SK-N-MC (cell line): ENCODE results near the gene ZNF805.
A peak's percentile ranks its signal among the peaks of the same experiment; 100 is the strongest.
"Not testable (repeated sequence)": the region's sequence is repeated elsewhere in the genome, so short reads cannot be mapped to it uniquely, and the experiment has no call there.

ENCODE experiments used
- DNase-seq: peaks from one replicate; pipeline ENCODE4 v3.0.0-alpha.2; 2011; ENCODE audit warnings: low read depth, low spot score
- H3K27ac ChIP-seq: fragments of 200-600 bp; sonication (generic); 2 replicates; pipeline ENCODE4 v1.5.1; 2016; ENCODE audit warnings: mixed run types
- H3K36me3 ChIP-seq: fragments of 200-600 bp; sonication (generic); 2 replicates; pipeline ENCODE4 v1.6.1; 2017; ENCODE audit warnings: antibody characterized with exemption, low read length, mixed read lengths; ENCODE audit not compliant: insufficient read depth
- H3K4me3 ChIP-seq: fragments of 200-600 bp; sonication (generic); 2 replicates; pipeline ENCODE4 v1.5.1; 2016
- H3K9ac ChIP-seq: fragments of 200-600 bp; sonication (generic); 2 replicates; pipeline ENCODE4 v1.8.0; 2017; ENCODE audit warnings: mixed run types, mixed read lengths; ENCODE audit not compliant: insufficient read length
- H3K9me3 ChIP-seq: fragments of 200-600 bp; sonication (generic); 2 replicates; pipeline ENCODE4 v1.6.1; 2017; ENCODE audit warnings: low read depth, mild to moderate bottlenecking, antibody characterized with exemption, low read length, moderate library complexity, mixed read lengths
- EZH2 ChIP-seq: fragments of 200-600 bp; sonication (generic); IDR thresholded peaks from one replicate; pipeline ENCODE4 v1.6.1; 2017; ENCODE audit warnings: antibody characterized with exemption
- FOXP2 ChIP-seq: optimal IDR thresholded peaks from 2 replicates; pipeline ENCODE3; 2011; ENCODE audit warnings: mild to moderate bottlenecking, moderate library complexity; ENCODE audit not compliant: insufficient read depth; ENCODE audit errors: extremely low read length, control extremely low read depth
- POLR2AphosphoS5 ChIP-seq: IDR thresholded peaks from 2 replicates; pipeline ENCODE4 v1.6.1; 2012; ENCODE audit warnings: mild to moderate bottlenecking, low read depth, low read length, borderline replicate concordance

Gene ZNF805

GRCh38 chr19:57240311-57241090, at the start of gene ZNF805:
Gene ZNF805, plus strand, starts transcription at chr19:57240632. Its CDS starts 260 bp downstream, at chr19:57240892.
- DNase-seq, result peak; percentile 44
- Histone ChIP-seq H3K4me3 (peak within 1 kb of the TSS; percentile 96), H3K9ac (peak within 1 kb of the TSS; percentile 93), H3K9me3 (no peaks in the 10 kb centered on the region), H3K36me3 (peaks cover 14% of the 10 kb centered on the region; the same call in 1 of the 2 replicates), H3K27ac (peak within 1 kb of the TSS; percentile 5; the same call in 1 of the 2 replicates)
- TF ChIP-seq FOXP2, result no peak
- peak; percentile 85 for TF ChIP-seq POLR2AphosphoS5
- no peak for TF ChIP-seq EZH2

GRCh38 chr19:57191141-57192076, 49.0 kb upstream of the ZNF805 start, which contains the start of gene ZNF264:
Gene ZNF264, plus strand, starts transcription at chr19:57191500. Its CDS starts 414 bp downstream, at chr19:57191914.
- TF ChIP-seq POLR2AphosphoS5, result peak; percentile 87
- no peak for TF ChIP-seq EZH2
- TF ChIP-seq FOXP2, result no peak
- H3K36me3 ChIP-seq, result peaks cover 40% of the 10 kb centered on the region

GRCh38 chr19:57192077-57192420, 48.4 kb upstream of the ZNF805 start:
- no peak overlapping the region for H3K27ac ChIP-seq
- peaks cover 6% of the 10 kb centered on the region; the same call in 1 of the 2 replicates for H3K9me3 ChIP-seq
- H3K9ac ChIP-seq, result peak overlapping the region; percentile 91
- no peak for DNase-seq
- H3K4me3 ChIP-seq, result peak overlapping the region; percentile 96
- H3K36me3 ChIP-seq, result peaks cover 46% of the 10 kb centered on the region
- TF ChIP-seq FOXP2 (no peak), EZH2 (no peak), POLR2AphosphoS5 (no peak)

More at GRCh38 chr19:57191141-57192076, 49.0 kb upstream of the ZNF805 start, which contains the start of gene ZNF264:
- peaks cover 6% of the 10 kb centered on the region; the same call in 1 of the 2 replicates for H3K9me3 ChIP-seq
- peak within 1 kb of the TSS; percentile 77 for H3K27ac ChIP-seq
- peak within 1 kb of the TSS; percentile 96 for H3K4me3 ChIP-seq
- peak within 1 kb of the TSS; percentile 91 for H3K9ac ChIP-seq
- DNase-seq, result peak; percentile 35

- TF ChIP-seq FOXP2 (no peak), POLR2AphosphoS5 (no peak), EZH2 (no peak)
- Histone ChIP-seq H3K4me3 (peak overlapping the region; percentile 96), H3K36me3 (peaks cover 52% of the 10 kb centered on the region)
Observed at GRCh38 chr19:57192993-57193392, 47.4 kb upstream of the ZNF805 start.

GRCh38 chr19:57197874-57198273, 42.6 kb upstream of the ZNF805 start:
- H3K27ac ChIP-seq, DNase-seq, H3K4me3 ChIP-seq, H3K9me3 ChIP-seq, H3K9ac ChIP-seq: not testable (repeated sequence)
- peaks cover 78% of the 10 kb centered on the region for H3K36me3 ChIP-seq

More at GRCh38 chr19:57192993-57193392, 47.4 kb upstream of the ZNF805 start:
- Histone ChIP-seq H3K9me3 (peaks cover 6% of the 10 kb centered on the region; the same call in 1 of the 2 replicates), H3K9ac (no peak overlapping the region), H3K27ac (no peak overlapping the region)
- no peak for DNase-seq

GRCh38 chr19:57202160-57202559, 38.3 kb upstream of the ZNF805 start:
- DNase-seq, result no peak
- peaks cover 67% of the 10 kb centered on the region for H3K36me3 ChIP-seq

GRCh38 chr19:57210381-57210780, 30.1 kb upstream of the ZNF805 start:
- Histone ChIP-seq H3K9ac (no peak overlapping the region), H3K27ac (no peak overlapping the region), H3K9me3 (peaks cover 3% of the 10 kb centered on the region; the same call in 1 of the 2 replicates), H3K36me3 (peaks cover 87% of the 10 kb centered on the region), H3K4me3 (no peak overlapping the region)
- no peak for DNase-seq
- TF ChIP-seq POLR2AphosphoS5 (no peak), FOXP2 (no peak), EZH2 (no peak)

More at GRCh38 chr19:57202160-57202559, 38.3 kb upstream of the ZNF805 start:
- no peak overlapping the region for H3K9ac ChIP-seq
- H3K27ac ChIP-seq, result no peak overlapping the region
- no peak for TF ChIP-seq FOXP2
- TF ChIP-seq POLR2AphosphoS5, result no peak
- TF ChIP-seq EZH2, result no peak
- no peak overlapping the region for H3K4me3 ChIP-seq
- H3K9me3 ChIP-seq, result no peaks in the 10 kb centered on the region

GRCh38 chr19:57212109-57212508, 28.3 kb upstream of the ZNF805 start:
- H3K36me3 ChIP-seq, result peaks cover 86% of the 10 kb centered on the region
- H3K4me3 ChIP-seq, result no peak overlapping the region
- peaks cover 3% of the 10 kb centered on the region; the same call in 1 of the 2 replicates for H3K9me3 ChIP-seq
- no peak overlapping the region for H3K27ac ChIP-seq
- H3K9ac ChIP-seq, result no peak overlapping the region
- DNase-seq, result no peak
- no peak for TF ChIP-seq EZH2
- TF ChIP-seq POLR2AphosphoS5, result no peak
- TF ChIP-seq FOXP2, result no peak
